ENCODE results near the gene NUTM1. TPM values are rescaled to one million over a fixed set of nuclear protein-coding genes. Genes with fewer than 3 reads are reported as not detected.
"Not testable (repeated sequence)": the region's sequence is repeated elsewhere in the genome, so short reads cannot be mapped to it uniquely, and the experiment has no call there.

The NUTM1 gene
- total RNA-seq, 1 donor from 2014 or later, result not detected

DNA sequence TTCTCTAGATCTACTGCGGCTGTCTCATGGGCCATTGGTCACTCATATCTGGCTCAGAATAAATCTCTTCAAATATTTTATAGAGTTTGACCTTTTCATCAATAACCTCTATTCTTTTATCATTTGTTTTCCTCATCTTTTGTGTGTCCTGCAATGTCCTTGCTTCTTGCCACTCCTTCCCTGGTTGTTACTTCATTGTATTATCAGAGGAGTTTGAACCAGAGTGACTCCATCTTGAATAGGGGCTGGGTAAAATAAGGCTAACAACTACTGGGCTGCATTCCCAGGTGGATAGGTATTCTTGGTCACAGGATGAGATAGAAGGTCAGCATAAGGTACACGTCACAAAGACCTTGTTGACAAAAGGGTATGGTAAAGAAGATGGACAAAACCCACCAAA lies 33.7 kb downstream of the NUTM1 start:
- no peak for DNase-seq (ENCODE audit: low read depth, low spot score)
- no peaks in the 10 kb centered on the region for H3K9me3 Mint-ChIP-seq
- no peaks in the 10 kb centered on the region for H3K27me3 Mint-ChIP-seq (ENCODE audit: low read depth)
- H3K4me1 Mint-ChIP-seq, result no peaks in the 10 kb centered on the region
- TF ChIP-seq, protein P1, sequence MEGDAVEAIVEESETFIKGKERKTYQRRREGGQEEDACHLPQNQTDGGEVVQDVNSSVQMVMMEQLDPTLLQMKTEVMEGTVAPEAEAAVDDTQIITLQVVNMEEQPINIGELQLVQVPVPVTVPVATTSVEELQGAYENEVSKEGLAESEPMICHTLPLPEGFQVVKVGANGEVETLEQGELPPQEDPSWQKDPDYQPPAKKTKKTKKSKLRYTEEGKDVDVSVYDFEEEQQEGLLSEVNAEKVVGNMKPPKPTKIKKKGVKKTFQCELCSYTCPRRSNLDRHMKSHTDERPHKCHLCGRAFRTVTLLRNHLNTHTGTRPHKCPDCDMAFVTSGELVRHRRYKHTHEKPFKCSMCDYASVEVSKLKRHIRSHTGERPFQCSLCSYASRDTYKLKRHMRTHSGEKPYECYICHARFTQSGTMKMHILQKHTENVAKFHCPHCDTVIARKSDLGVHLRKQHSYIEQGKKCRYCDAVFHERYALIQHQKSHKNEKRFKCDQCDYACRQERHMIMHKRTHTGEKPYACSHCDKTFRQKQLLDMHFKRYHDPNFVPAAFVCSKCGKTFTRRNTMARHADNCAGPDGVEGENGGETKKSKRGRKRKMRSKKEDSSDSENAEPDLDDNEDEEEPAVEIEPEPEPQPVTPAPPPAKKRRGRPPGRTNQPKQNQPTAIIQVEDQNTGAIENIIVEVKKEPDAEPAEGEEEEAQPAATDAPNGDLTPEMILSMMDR (conservative IDR thresholded peaks at IDR 0.05), result no peak
- H3K4me3 Mint-ChIP-seq, result no peak overlapping the region
- no peaks in the 10 kb centered on the region for H3K36me3 Mint-ChIP-seq (ENCODE audit: low read depth)
- no peak overlapping the region for H3K27ac Mint-ChIP-seq (ENCODE audit: unreplicated experiment)

DNA sequence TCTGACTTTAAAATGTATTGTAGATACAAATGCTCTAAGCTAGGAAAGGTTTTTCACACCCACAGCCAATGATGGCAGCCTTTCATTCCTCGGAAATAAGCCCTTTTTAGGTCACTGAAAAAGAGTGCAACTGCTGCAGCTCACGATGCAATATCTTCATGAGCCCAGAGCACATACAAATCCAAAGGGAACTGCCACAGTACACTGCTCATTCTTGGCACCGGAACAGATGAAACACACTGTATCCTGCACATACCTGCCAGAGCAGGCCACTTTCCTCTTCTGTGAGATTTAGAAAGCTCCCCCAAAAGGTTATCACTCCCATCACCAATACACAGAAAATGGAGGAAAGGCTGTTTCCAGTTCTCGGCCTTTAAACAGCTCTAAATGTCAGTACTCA lies 37.4 kb downstream of the NUTM1 start:
- H3K4me1 Mint-ChIP-seq; H3K4me3 Mint-ChIP-seq; H3K9me3 Mint-ChIP-seq; H3K27me3 Mint-ChIP-seq (ENCODE audit: low read depth); H3K27ac Mint-ChIP-seq (ENCODE audit: unreplicated experiment); H3K36me3 Mint-ChIP-seq (ENCODE audit: low read depth); DNase-seq (ENCODE audit: low read depth, low spot score): not testable (repeated sequence)

DNA sequence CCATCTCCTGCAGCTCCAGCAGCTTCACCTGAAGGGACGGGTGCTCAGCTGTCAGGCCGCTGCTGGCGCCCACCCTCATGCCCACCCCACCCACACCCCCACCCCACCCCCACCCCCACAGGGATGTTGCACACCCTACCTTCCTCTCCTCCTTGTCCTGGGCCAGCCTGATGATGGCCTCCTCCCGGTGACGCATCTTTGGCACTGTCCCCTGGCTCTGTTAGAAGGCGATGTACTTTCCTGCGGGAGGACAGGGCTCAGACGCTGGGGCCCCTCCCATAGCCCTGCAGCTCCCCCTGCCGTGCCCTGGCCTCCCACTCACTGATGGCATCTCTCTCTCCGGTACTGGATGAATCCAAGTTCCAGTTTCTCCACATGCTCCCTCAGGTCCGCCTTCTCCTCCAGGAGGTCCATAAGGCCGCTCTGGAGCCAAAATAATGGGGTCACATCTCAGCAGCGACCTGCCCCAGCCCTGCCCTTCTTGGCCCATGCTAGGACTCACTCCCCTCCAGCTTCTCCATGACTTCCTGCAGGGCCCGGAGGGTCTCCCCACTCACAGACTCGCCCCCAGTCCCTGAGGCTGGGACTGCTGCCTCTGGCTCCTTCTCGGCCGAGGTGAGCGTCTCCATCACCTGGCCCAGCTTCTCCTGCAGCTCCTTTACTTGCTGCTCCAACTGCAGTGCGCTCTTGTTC lies 38.9 kb downstream of the NUTM1 start:
- not testable (repeated sequence) for H3K27me3 Mint-ChIP-seq (ENCODE audit: low read depth); DNase-seq (ENCODE audit: low read depth, low spot score); H3K4me1 Mint-ChIP-seq; H3K27ac Mint-ChIP-seq (ENCODE audit: unreplicated experiment); H3K4me3 Mint-ChIP-seq; H3K36me3 Mint-ChIP-seq (ENCODE audit: low read depth); H3K9me3 Mint-ChIP-seq

DNA sequence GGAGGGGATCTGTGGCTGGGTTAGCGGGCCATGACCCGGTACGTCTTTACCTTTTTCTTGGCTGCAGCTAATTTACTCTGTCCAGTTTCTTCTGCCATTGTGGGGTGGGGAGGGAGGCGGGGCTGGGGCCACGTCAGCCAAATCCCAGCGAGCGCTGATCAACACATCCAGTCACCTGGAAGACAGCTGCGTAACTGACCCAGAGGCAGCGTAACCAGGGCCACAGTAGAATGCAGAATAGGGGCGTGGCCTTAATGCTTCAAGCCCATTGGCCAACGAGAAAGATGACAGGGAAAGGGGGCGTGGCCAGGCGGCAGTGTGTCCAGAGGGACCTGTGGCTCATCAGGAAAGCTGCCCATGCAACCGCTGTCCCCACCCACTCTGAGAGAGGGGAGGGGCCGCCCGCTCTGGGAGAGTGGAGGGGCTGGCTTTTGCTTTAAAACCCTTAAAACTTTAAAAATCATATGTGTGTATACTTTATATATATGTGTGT lies 46.5 kb downstream of the NUTM1 start:
- H3K36me3 Mint-ChIP-seq (ENCODE audit: low read depth); H3K27ac Mint-ChIP-seq (ENCODE audit: unreplicated experiment); DNase-seq (ENCODE audit: low read depth, low spot score); H3K4me1 Mint-ChIP-seq; H3K9me3 Mint-ChIP-seq; H3K27me3 Mint-ChIP-seq (ENCODE audit: low read depth); H3K4me3 Mint-ChIP-seq: not testable (repeated sequence)

DNA sequence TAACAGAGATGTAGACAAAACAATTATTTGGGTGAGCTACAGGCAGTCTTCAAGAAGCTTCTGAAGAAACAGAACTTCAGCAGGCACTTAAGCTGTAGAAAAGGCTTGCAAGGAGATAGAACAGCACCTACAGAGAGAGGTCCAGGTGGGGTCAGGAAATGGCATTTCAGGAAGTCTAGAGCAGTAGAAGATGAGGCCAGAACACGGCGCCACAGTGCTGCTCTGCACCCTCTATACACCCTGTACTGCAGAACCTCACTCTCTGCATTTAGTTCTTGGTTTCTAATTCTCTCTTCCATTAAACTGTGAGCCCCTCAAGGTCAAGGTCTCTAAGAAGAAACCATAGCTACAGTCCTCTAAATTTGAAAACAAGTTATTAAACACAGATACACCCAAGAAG lies 49.9 kb downstream of the NUTM1 start:
- DNase-seq (ENCODE audit: low read depth, low spot score); H3K27ac Mint-ChIP-seq (ENCODE audit: unreplicated experiment); H3K36me3 Mint-ChIP-seq (ENCODE audit: low read depth); H3K27me3 Mint-ChIP-seq (ENCODE audit: low read depth); H3K4me3 Mint-ChIP-seq; H3K4me1 Mint-ChIP-seq; H3K9me3 Mint-ChIP-seq: not testable (repeated sequence)

DNA sequence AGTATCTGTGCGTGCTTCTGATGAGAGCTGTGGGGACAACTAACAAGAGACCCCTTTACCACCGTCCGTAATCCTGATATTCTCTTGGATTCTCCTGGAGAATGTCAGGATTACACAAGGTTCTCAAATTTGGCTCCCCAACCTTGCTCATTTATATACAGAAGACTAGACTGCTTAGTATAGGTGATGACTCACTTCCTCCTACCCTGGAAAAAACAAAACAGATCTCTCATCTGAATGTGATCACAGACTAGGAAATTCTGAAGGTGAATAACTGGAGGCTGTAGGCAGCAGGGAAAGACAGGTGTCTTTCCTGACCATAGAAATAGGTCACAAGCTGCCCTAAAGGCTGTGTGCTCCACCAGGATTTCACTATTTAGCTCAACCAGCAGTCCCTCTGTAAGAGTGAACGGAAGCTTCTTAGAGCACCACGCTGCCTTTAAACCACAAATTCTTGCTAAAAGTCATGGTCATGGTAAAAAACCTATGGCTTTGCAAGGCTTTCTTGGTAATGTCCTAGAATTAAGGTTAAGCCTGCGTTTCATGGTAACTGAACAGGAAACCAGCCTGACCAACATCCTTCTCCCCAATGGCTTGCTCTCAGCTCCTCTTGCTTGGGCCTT lies 54.6 kb downstream of the NUTM1 start:
- not testable (repeated sequence) for H3K9me3 Mint-ChIP-seq; H3K36me3 Mint-ChIP-seq (ENCODE audit: low read depth); DNase-seq (ENCODE audit: low read depth, low spot score); H3K27ac Mint-ChIP-seq (ENCODE audit: unreplicated experiment); H3K4me1 Mint-ChIP-seq; H3K4me3 Mint-ChIP-seq; H3K27me3 Mint-ChIP-seq (ENCODE audit: low read depth)

DNA sequence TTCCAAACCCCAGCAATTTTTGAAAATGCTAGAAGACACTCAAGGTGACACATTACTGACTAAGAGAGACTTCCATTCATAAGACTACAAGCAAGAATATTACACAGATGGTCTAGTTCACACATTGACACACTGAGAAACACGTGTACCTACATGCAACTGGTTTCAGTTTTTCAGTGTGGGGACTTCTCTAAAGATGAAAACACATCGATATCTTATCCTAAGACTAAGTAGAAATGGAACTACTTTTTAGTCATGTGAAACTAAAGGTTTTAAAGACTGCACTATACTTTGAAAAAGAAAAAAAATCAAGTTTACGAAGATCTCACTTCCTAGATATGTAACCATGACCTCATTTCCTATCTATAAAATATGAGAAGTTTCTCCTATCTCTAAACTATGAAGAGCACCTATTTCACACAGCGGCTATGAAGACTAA lies 60.1 kb downstream of the NUTM1 start:
- not testable (repeated sequence) for H3K27ac Mint-ChIP-seq (ENCODE audit: unreplicated experiment); H3K36me3 Mint-ChIP-seq (ENCODE audit: low read depth); H3K27me3 Mint-ChIP-seq (ENCODE audit: low read depth); DNase-seq (ENCODE audit: low read depth, low spot score); H3K4me3 Mint-ChIP-seq; H3K9me3 Mint-ChIP-seq; H3K4me1 Mint-ChIP-seq

DNA sequence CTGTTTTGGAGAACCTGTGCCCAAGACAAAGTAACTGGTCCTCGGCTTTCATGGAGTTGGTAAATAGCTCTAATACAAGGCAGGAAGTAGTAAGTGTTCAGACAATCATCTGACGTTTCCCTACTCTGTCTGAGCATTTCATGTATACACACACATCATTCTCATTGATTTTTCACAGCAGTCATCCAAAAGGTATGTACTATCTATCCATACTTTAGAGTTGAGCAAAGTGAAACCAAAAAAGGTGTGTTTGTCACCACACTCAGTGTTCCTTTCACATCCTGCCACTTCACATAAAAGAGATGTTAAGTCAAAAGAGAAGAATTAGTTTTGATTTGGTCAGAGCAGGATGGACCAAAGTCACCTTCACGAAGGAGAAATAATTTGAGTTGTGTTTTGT lies 60.8 kb downstream of the NUTM1 start:
- not testable (repeated sequence) for H3K4me1 Mint-ChIP-seq; DNase-seq (ENCODE audit: low read depth, low spot score); H3K9me3 Mint-ChIP-seq; H3K4me3 Mint-ChIP-seq; H3K27ac Mint-ChIP-seq (ENCODE audit: unreplicated experiment); H3K36me3 Mint-ChIP-seq (ENCODE audit: low read depth); H3K27me3 Mint-ChIP-seq (ENCODE audit: low read depth)

Small RNAs within 50 kb of the gene (microRNA-seq; reads per million reads assigned to microRNA genes)
- not detected for gene MIR1233-1

Other genes starting within 250 kb of the NUTM1 start
- gene EMC7, start 241.5 kb upstream of the NUTM1 start, total RNA-seq, result 29.8 and 30.9 TPM in 2 replicates
- 1.9 TPM in 2 replicates for gene PGBD4, start 241.2 kb upstream of the NUTM1 start, total RNA-seq
- gene KATNBL1, start 133.2 kb upstream of the NUTM1 start, total RNA-seq, result 56.3 and 66.0 TPM in 2 replicates
- 112 and 114 TPM in 2 replicates for gene EMC4, start 118.3 kb upstream of the NUTM1 start, total RNA-seq
- 10.9 and 12.4 TPM in 2 replicates for gene SLC12A6, start 5.5 kb upstream of the NUTM1 start, total RNA-seq
- gene NOP10, start 179 bp upstream of the NUTM1 start, total RNA-seq, result 181 and 191 TPM in 2 replicates
- gene LPCAT4, start 23.9 kb downstream of the NUTM1 start, total RNA-seq, result 57.3 and 59.7 TPM in 2 replicates
- 93.4 and 104 TPM in 2 replicates for gene GOLGA8A, start 94.5 kb downstream of the NUTM1 start, total RNA-seq
- gene GOLGA8B, start 240.3 kb downstream of the NUTM1 start, total RNA-seq, result 45.9 and 52.2 TPM in 2 replicates